ENCODE data around the gene BLID. TPM values are rescaled to one million over a fixed set of nuclear protein-coding genes. Genes with fewer than 3 reads are reported as not detected.

The BLID gene
- total RNA-seq, 4 donors from 2014 or later, result 0.66 TPM; not detected in 3

DNA sequence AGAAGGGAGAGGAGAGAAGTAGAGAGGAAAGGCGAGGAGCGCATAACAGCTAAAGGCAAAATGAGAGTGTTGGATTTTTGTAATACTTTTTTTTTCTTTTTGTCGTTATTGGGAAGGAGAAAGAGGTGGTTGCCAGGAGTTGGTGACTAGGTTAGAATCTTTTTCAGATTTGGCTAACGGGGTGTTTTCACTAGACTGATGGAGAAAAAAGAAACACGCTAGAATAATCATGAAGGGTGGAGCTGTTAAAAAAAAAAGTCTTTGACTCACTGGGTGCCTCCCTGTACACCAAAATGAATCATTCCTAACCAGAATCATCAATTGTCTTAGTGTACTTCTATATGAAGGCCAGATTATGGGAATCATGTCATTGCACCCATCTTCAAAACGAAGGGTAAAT lies 12.7 kb downstream of the BLID start:
- H3K4me1 ChIP-seq, result peaks cover 0 to 20% of the 10 kb centered on the region in 2 donors
- no peaks in the 10 kb centered on the region for H3K27me3 ChIP-seq
- in situ Hi-C loops (cut with MboI; ENCODE audit: low sequenced_read_pairs in 4 of 4), result loop anchor here (10.0 to 25.0 kb wide), 4 partner anchors 101 to 449 kb away; no protein-coding TSS in a partner anchor
- H3K27ac ChIP-seq, result no peak overlapping the region
- intact Hi-C loops (cut with DNase I; ENCODE audit: low total_unique reads), result loop anchor here (5.0 kb wide), 1 partner anchor 231 kb away; no protein-coding TSS in a partner anchor
- H3K9me3 ChIP-seq, result no peaks in the 10 kb centered on the region
- no peaks in the 10 kb centered on the region for H3K36me3 ChIP-seq
- TF ChIP-seq, protein P1, sequence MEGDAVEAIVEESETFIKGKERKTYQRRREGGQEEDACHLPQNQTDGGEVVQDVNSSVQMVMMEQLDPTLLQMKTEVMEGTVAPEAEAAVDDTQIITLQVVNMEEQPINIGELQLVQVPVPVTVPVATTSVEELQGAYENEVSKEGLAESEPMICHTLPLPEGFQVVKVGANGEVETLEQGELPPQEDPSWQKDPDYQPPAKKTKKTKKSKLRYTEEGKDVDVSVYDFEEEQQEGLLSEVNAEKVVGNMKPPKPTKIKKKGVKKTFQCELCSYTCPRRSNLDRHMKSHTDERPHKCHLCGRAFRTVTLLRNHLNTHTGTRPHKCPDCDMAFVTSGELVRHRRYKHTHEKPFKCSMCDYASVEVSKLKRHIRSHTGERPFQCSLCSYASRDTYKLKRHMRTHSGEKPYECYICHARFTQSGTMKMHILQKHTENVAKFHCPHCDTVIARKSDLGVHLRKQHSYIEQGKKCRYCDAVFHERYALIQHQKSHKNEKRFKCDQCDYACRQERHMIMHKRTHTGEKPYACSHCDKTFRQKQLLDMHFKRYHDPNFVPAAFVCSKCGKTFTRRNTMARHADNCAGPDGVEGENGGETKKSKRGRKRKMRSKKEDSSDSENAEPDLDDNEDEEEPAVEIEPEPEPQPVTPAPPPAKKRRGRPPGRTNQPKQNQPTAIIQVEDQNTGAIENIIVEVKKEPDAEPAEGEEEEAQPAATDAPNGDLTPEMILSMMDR (IDR thresholded peaks at IDR 0.05 in 4 of 5, conservative IDR thresholded peaks at IDR 0.05 in 1 of 5), result no peak
- no peak for TF ChIP-seq POLR2A (IDR thresholded peaks at IDR 0.05)
- DNase-seq, result no peak
- no peak for ATAC-seq
- H3K4me3 ChIP-seq, result no peak overlapping the region

DNA sequence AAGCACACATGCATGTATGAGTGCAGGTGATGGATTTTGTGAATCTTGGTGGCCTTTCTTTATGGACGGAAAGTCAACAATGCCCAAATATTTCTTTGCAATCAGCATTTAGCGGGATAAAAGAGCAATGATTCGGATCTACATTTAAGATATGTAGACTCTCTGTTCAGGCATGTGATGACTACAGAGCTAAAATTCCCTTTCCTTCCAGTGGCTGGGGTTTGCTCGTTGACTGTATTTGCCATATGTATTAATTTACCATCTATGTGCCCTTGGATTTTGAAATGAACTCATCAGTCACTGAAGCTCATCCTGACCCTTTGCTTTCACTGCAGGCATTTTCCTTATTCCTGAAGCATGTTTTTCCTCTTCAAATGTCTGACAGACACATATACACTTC lies 13.6 kb downstream of the BLID start:
- in situ Hi-C loops (cut with MboI; ENCODE audit: low sequenced_read_pairs in 4 of 4), result loop anchor here (10.0 to 25.0 kb wide), 4 partner anchors 102 to 448 kb away; no protein-coding TSS in a partner anchor
- Histone ChIP-seq H3K27ac (peak overlapping the region; percentile 86 to 92 (median 88)), H3K4me1 (peaks cover 3 to 11% of the 10 kb centered on the region in 2 donors), H3K9me3 (no peaks in the 10 kb centered on the region), H3K4me3 (no peak overlapping the region), H3K36me3 (no peaks in the 10 kb centered on the region), H3K27me3 (no peaks in the 10 kb centered on the region)
- intact Hi-C loops (cut with DNase I; ENCODE audit: low total_unique reads), result loop anchor here (5.0 kb wide), 1 partner anchor 230 kb away; no protein-coding TSS in a partner anchor
- ATAC-seq, result no peak
- no peak for TF ChIP-seq POLR2A (IDR thresholded peaks at IDR 0.05)
- TF ChIP-seq, protein P1 (IDR thresholded peaks at IDR 0.05 in 4 of 5, conservative IDR thresholded peaks at IDR 0.05 in 1 of 5), result no peak
- DNase-seq, result no peak

DNA sequence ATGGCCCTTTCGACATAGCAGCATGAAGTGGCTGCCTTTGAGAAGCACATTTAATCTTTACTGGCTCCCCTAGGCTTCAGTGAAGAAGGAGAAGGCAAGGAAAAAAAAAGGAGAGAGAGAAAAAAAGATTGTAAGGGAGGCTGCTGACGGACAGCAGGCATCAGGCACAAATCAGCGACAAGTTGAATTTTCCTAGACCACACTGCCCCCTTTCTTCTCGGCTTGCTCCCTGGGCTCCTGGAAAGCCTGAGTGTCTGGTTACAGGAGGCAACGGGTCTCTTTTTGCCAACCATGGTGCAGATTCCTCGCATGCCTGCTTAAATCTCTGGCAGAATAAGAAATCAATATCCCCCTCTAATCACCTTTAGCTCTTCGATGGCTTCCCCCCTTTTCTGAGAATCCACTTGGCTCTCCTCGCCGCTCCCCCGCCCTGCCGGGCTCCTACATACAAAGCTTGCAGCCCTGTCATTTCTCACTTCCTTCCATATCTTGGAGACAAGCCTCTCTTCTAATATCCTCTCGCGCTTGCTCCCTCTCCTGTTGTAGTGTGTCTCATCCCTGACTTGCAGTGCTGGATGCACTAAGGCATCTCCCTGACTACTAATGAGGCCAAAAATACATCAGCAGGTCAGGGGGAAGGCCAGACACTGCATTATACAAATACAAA lies 14.3 kb downstream of the BLID start:
- in situ Hi-C loops (cut with MboI; ENCODE audit: low sequenced_read_pairs in 4 of 4) (loop anchor here (10.0 to 25.0 kb wide), 4 partner anchors 103 to 447 kb away; no protein-coding TSS in a partner anchor), intact Hi-C loops (cut with DNase I; ENCODE audit: low total_unique reads) (loop anchor here (1.0 to 5.0 kb wide), 4 partner anchors 77 to 446 kb away; no protein-coding TSS in a partner anchor)
- no peaks in the 10 kb centered on the region for H3K9me3 ChIP-seq
- no peaks in the 10 kb centered on the region for H3K27me3 ChIP-seq
- TF ChIP-seq, protein P1 (IDR thresholded peaks at IDR 0.05 in 4 of 5, conservative IDR thresholded peaks at IDR 0.05 in 1 of 5), result peak; percentile 46 to 76 (median 62)
- peak; percentile 22 to 23 for TF ChIP-seq POLR2A (IDR thresholded peaks at IDR 0.05)
- peak; percentile 65 to 73 for DNase-seq
- peak overlapping the region; percentile 59 to 65 (median 60) for H3K4me3 ChIP-seq
- H3K36me3 ChIP-seq, result no peaks in the 10 kb centered on the region
- H3K27ac ChIP-seq, result peak overlapping the region; percentile 86 to 92 (median 88)
- peaks cover 6 to 9% of the 10 kb centered on the region in 2 donors for H3K4me1 ChIP-seq
- ATAC-seq, result peak; percentile 78 to 86

DNA sequence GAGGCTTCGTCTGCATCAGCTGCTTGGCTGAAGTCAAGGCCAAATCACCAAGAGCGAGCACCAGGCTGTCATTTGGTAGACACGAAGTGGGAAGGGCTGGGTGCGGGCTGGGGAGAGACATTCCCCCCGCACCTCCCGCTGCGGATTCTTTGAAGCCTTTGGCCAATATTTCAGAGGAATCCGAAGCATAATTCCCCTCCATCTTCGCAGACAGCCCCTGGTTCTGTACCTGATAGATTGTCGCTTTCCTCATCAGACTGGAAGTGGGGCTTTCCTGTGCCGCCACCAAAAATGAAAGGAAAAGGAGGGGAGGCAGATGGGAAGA lies 15.3 kb downstream of the BLID start:
- Histone ChIP-seq H3K36me3 (no peaks in the 10 kb centered on the region), H3K4me3 (peak overlapping the region; percentile 59 to 65 (median 60)), H3K27ac (peak overlapping the region; percentile 86 to 92 (median 88)), H3K27me3 (no peaks in the 10 kb centered on the region), H3K4me1 (peaks cover 7 to 9% of the 10 kb centered on the region in 2 donors), H3K9me3 (no peaks in the 10 kb centered on the region)
- in situ Hi-C loops (cut with MboI; ENCODE audit: low sequenced_read_pairs in 4 of 4), result loop anchor here (10.0 to 25.0 kb wide), 4 partner anchors 104 to 446 kb away; no protein-coding TSS in a partner anchor
- peak; percentile 68 to 73 for ATAC-seq
- intact Hi-C loops (cut with DNase I; ENCODE audit: low total_unique reads), result loop anchor here (1.0 to 5.0 kb wide), 4 partner anchors 76 to 445 kb away; no protein-coding TSS in a partner anchor
- peak; percentile 52 to 79 for TF ChIP-seq POLR2A (IDR thresholded peaks at IDR 0.05)
- TF ChIP-seq, protein P1 (IDR thresholded peaks at IDR 0.05 in 4 of 5, conservative IDR thresholded peaks at IDR 0.05 in 1 of 5), result no peak
- DNase-seq, result peak; percentile 54 to 71

Data from gastrocnemius medialis (tissue), 4 donors.